ENCODE measurements around the gene FBXO48.

GRCh38 chr2:68469935-68470334, 2.8 kb upstream of the FBXO48 start:
- TF ChIP-seq CTCF (optimal IDR thresholded peaks at IDR 0.05 in 1 of 3, IDR thresholded peaks at IDR 0.05 in 1 of 3, conservative IDR thresholded peaks at IDR 0.05 in 1 of 3; ENCODE audit: extremely low read depth in 1 of 3, insufficient read depth in 2 of 3, low read length in 3 of 3) (no peak), EZH2 (IDR thresholded peaks at IDR 0.05; ENCODE audit: low read length) (no peak)
